HG02938 (cell line): ENCODE data around the gene THADA.
"Not testable (repeated sequence)": the region's sequence is repeated elsewhere in the genome, so short reads cannot be mapped to it uniquely, and the experiment has no call there.

Source experiments
- ATAC-seq: cut with Tn5 transposase; IDR thresholded peaks from one replicate; pipeline ENCODE4 v1.9.1; 2021; ENCODE audit warnings: mild to moderate bottlenecking, moderate library complexity; ENCODE audit not compliant: unreplicated experiment

THADA gene

DNA sequence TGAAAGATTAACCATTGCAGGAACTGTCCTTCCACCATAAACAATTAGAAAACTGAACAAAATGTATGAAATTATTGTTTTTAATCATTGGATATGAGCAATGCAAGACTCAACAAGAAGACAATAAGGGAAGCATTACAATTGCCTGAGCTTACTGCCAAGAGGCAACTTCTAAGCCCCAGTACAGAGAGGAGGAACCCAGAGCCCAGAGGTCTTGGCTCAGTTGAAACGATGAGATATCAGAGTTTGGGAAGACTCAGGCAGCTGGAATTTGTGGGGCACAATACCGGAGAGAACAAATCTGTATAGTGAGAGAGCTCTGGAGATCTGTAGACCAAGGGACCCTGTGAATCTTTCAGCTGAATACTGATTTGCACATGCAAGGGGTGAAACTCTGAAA lies 288.8 kb downstream of the THADA start:
- no peak for ATAC-seq

GRCh38 chr2:43306197-43306596 lies 289.6 kb downstream of the THADA start:
- no peak for ATAC-seq

GRCh38 chr2:43305517-43305916 lies 290.3 kb downstream of the THADA start:
- no peak for ATAC-seq

GRCh38 chr2:43305012-43305411 lies 290.8 kb downstream of the THADA start:
- no peak for ATAC-seq

- no peak for ATAC-seq
Observed at GRCh38 chr2:43303889-43304288, 291.9 kb downstream of the THADA start.

- no peak for ATAC-seq
Observed at GRCh38 chr2:43302961-43303494, 292.8 kb downstream of the THADA start.

- no peak for ATAC-seq
Observed at GRCh38 chr2:43302182-43302960, 293.5 kb downstream of the THADA start.

- ATAC-seq, result no peak
Observed at GRCh38 chr2:43300781-43301583, 294.9 kb downstream of the THADA start.

GRCh38 chr2:43300222-43300621 lies 295.6 kb downstream of the THADA start:
- ATAC-seq, result no peak

DNA sequence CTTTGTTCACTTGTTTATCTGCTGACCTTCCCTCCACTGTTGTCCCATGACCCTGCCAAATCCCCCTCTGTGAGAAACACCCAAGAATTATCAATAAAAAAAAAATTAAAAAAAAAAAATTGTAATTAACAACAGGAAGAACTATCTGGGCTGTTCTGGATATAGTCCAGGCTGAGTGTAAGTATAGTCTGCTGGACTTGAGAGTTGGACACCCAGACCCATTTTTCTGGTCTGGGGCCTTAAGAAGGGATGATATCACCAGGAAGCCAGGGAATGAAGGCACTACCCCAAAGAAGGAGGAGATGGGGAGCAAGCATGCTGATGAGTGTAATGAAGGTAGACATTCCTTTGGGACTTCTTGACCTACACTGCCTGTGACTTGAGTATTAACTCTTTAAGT lies 297.3 kb downstream of the THADA start:
- no peak for ATAC-seq

DNA sequence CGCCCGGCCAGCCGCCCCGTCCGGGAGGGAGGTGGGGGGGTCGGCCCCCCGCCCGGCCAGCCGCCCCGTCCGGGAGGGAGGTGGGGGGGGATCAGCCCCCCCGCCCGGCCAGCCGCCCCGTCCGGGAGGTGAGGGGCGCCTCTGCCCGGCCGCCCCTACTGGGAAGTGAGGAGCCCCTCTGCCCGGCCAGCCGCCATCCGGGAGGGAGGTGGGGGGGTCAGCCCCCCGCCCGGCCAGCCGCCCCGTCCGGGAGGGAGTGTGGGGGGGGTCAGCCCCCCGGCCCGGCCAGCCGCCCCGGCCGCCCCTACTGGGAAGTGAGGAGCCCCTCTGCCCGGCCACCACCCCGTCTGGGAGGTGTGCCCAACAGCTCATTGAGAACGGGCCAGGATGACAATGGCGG lies 298.1 kb downstream of the THADA start:
- ATAC-seq, result not testable (repeated sequence)

GRCh38 chr2:43294973-43295603 lies 300.8 kb downstream of the THADA start:
- ATAC-seq, result no peak

GRCh38 chr2:43293744-43294695 lies 301.8 kb downstream of the THADA start:
- peak; percentile 100 for ATAC-seq

GRCh38 chr2:43292851-43293743 lies 302.7 kb downstream of the THADA start:
- ATAC-seq, result peak; percentile 8

DNA sequence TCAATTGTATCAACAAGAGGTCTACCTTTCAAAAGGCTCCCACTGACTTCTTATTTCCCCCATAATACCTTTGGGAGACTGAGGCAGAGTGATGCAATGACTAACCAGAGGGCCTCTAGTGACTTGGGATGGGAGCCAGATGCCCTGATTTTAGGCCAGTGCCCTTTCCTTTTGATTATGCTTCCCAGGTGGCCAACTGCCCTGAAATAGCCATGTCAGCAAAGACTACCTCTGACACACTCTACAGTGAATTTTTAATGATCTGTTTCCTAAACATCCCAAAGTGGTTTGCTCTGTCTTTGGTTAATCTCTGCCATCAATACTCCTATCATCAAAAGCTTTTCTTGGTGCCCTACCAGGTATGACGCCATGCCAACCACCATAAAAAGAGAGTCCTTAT lies 303.5 kb downstream of the THADA start:
- no peak for ATAC-seq

DNA sequence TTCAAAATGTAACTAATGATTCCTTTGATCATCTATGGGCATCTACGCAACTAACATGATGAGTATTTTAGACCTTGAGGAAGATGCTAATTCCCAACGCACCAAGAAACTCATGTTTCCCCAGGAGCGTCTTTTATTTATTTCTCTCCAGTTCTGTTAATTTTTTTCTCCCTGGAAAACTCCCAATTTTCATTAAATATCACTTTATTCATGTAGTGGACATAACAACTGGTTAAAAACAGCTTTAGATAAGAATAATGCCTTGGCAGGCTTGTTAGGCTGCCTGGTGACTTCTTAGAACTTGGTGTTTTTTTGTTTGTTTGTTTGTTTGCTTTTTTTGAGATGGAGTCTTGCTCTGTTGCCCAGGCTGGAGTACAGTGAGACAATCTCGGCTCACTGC lies 306.5 kb downstream of the THADA start:
- ATAC-seq, result no peak

DNA sequence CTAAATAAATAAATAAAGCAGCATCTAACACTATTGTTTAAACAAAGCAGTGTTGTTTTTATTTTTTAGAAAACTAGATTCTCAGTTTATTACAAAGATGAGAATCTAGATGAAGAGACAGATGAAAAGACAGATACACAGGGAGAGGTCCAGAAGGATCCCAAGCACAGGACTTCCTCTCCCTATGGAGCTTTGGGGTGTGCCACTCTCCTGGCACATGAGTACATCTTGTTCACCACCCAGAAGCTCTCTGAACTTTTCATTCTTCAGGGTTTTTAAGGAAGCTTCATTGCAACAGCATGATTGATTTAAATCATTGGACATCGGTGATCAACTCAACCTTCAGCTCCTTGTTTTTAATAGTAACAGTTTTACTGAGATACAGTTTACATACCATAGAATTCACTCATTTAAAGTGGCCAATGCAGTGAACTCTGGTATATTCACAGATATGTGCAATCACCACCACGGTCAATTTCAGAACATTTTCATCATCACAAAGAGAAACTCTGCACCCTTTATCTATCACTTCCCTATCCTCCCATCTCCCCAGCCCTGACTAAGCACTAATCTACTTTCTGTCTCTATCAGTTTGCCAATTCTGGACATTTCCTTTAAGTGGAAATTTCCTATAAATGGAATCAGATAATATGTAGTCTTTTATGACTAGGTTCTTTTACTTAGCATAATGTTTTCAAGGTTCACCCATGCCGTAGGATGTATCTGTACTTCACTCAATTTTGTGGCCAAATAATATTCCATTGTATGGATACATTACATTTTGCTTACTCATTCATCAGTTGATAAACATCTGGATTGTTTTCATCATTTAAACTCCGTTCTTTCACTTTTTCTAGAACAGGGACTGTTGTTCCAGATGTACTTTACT lies 307.2 kb downstream of the THADA start:
- no peak for ATAC-seq

- ATAC-seq, result no peak
Observed at GRCh38 chr2:43285987-43286386, 309.9 kb downstream of the THADA start.
